Adrenal gland (tissue), 12 donors: ENCODE results near the gene USP53. TPM values are rescaled to one million over a fixed set of nuclear protein-coding genes. Genes with fewer than 3 reads are reported as not detected.

Source experiments
- DNase-seq, 7 donors: peaks; one replicate each; pipeline ENCODE4 v3.0.0-alpha.2; 2019 to 2020
- H3K27ac ChIP-seq, 5 donors: fragments of 200-600 bp; sonication (generic) in 4 of 5; 1 replicate in 3 of 5; 2 replicates in 2 of 5; pipeline versions ENCODE4 v1.5.1 to v1.8.0; 2016 to 2020; ENCODE audit warnings: mild to moderate bottlenecking in 1 of 5
- H3K27me3 ChIP-seq: fragments of 200-600 bp; 2 replicates; pipeline ENCODE4 v1.8.0; 2021
- H3K36me3 ChIP-seq, 2 donors: fragments of 200-600 bp; replicated peaks in 1 of 2; 1 replicate in 1 of 2; 2 replicates in 1 of 2; pipeline versions ENCODE4 v1.5.1 to v1.8.0; 2018 to 2022
- H3K4me1 ChIP-seq, 2 donors: fragments of 200-600 bp; replicated peaks in 1 of 2; 1 replicate in 1 of 2; 2 replicates in 1 of 2; pipeline versions ENCODE4 v1.5.1 to v1.8.0; 2018 to 2021
- H3K4me3 ChIP-seq, 4 donors: fragments of 200-600 bp; sonication (generic) in 3 of 4; one replicate each; pipeline ENCODE4 v1.5.1; 2016 to 2018
- H3K9me3 ChIP-seq, 3 donors: fragments of 200-600 bp; sonication (generic) in 1 of 3; replicated peaks in 1 of 3; 1 replicate in 2 of 3; 2 replicates in 1 of 3; pipeline versions ENCODE4 v1.5.1 to v1.8.0; 2016 to 2021
- POLR2A ChIP-seq, 2 donors: fragments of 450-650 bp; IDR thresholded peaks; one replicate each; pipeline ENCODE4 v1.6.1; 2017; ENCODE audit warnings: antibody characterized with exemption in 2 of 2, mild to moderate bottlenecking in 2 of 2, moderate library complexity in 1 of 2
- WGBS, 4 donors: extraction: QIAGEN DNeasy Blood & Tissue Kit in 2 of 4; methylation state at CpG; one replicate each; pipeline versions ENCODE4 v1.1.5 to v1.1.7; 2013 to 2017; 5-methylcytosine and 5-hydroxymethylcytosine counted together
- intact Hi-C, 2 donors: fragments of 100-400 bp; cut with DNase I; formaldehyde crosslinking; loops; one replicate each; pipeline versions ENCODE4 v1.14.1 to v1.15.0; 2022 to 2023
- polyA plus RNA-seq, 3 donors: library from polyadenylated mRNA; stranded (reverse); fragments of 200-250 nt in 2 of 3; fragments of 350-450 nt in 1 of 3; fragmentation: Illumina TruSeq in 1 of 3; extraction: RNeasy Lipid Tissue Mini Kit (QIAGEN cat#74804) in 1 of 3; gene quantifications; one replicate each; pipeline ENCODE4 v1.2.3, GENCODE V29; 2013 to 2014
- total RNA-seq, 9 donors: library from RNA; depleted of rRNA in 4 of 9; stranded (reverse); fragments of >200 nt in 4 of 9; fragments of 120-200 nt in 1 of 9; fragmentation: NEBNext Ultra II Directional in 1 of 9; extraction: Animal tissue kit (Norgen Biotek cat#: 25700) in 1 of 9; gene quantifications; one replicate each; pipeline versions ENCODE4 v1.1.0 to v1.2.4, GENCODE V29; 2013 to 2023
- TF ChIP-seq, protein P1 (sequence below), 6 experiments: fragments of 450-650 bp in 4 of 6; fragments of 200-600 bp in 2 of 6; sonication (generic) in 1 of 6; IDR thresholded peaks; 1 replicate in 5 of 6; 2 replicates in 1 of 6; pipeline versions ENCODE4 v1.5.1 to v1.8.0; 2016 to 2021; ENCODE audit warnings: antibody characterized with exemption in 6 of 6, mild to moderate bottlenecking in 2 of 6, moderate library complexity in 1 of 6
- donor health status: healthy with polysubstance abuse.
- donor health status: Bipolar disorder and iron deficiency.
- donor health status: DM: yes; HTN: yes; CAD: no.
- donor health status: DM: no; HTN: no; CAD: no.
- donor health status: DM: no; HTN: no; CAD: no.
- donor health status: DM: yes; HTN: yes; CAD: no.

USP53 gene
- total and polyA plus RNA-seq, 12 donors, result 7.0 to 78.9 (median 34.4) TPM

- intact Hi-C loops, result no loop called here
- TF ChIP-seq POLR2A (IDR thresholded peaks at IDR 0.05), result no peak
- TF ChIP-seq, protein P1, sequence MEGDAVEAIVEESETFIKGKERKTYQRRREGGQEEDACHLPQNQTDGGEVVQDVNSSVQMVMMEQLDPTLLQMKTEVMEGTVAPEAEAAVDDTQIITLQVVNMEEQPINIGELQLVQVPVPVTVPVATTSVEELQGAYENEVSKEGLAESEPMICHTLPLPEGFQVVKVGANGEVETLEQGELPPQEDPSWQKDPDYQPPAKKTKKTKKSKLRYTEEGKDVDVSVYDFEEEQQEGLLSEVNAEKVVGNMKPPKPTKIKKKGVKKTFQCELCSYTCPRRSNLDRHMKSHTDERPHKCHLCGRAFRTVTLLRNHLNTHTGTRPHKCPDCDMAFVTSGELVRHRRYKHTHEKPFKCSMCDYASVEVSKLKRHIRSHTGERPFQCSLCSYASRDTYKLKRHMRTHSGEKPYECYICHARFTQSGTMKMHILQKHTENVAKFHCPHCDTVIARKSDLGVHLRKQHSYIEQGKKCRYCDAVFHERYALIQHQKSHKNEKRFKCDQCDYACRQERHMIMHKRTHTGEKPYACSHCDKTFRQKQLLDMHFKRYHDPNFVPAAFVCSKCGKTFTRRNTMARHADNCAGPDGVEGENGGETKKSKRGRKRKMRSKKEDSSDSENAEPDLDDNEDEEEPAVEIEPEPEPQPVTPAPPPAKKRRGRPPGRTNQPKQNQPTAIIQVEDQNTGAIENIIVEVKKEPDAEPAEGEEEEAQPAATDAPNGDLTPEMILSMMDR (IDR thresholded peaks at IDR 0.05), result no peak
- Histone ChIP-seq H3K27ac (no peak overlapping the region), H3K36me3 (no peaks in the 10 kb centered on the region), H3K4me3 (no peak overlapping the region), H3K9me3 (no peaks in the 10 kb centered on the region), H3K27me3 (no peaks in the 10 kb centered on the region), H3K4me1 (no peaks in the 10 kb centered on the region)
- WGBS, 4 donors, result 59 to 67% (median 63%) methylated on average over 1 of the region's 1 CpG
- no peak for DNase-seq
Measured at GRCh38 chr4:119179011-119179410, 33.5 kb upstream of the USP53 start.

DNA sequence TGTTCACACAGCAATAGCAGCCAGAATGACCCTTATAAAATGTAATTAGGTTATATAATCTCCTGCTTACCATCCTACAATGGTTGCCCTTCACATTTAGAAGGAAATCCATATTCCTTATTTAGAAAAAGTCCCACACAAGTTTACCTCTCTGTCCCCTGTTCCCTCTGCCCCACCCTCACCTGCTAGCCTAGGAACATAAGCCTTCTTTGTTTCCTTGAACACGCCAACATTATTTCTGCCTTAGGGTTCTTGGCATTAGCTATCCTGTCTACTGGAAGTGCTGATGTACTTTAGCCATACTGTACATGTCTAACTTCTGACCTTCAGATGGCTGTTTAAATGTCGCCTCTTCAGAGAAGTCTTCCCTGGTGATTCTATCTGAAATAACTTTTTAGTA is 28.4 kb upstream of the USP53 start:
- WGBS, 4 donors, result 77 to 92% (median 82%) methylated on average over 2 of the region's 2 CpGs
- no peak overlapping the region for H3K27ac ChIP-seq
- H3K36me3 ChIP-seq, result no peaks in the 10 kb centered on the region
- TF ChIP-seq POLR2A (IDR thresholded peaks at IDR 0.05), result no peak
- TF ChIP-seq, protein P1 (IDR thresholded peaks at IDR 0.05), result no peak
- intact Hi-C loops, result no loop called here
- DNase-seq, result no peak
- H3K4me3 ChIP-seq, result no peak overlapping the region
- no peaks in the 10 kb centered on the region for H3K4me1 ChIP-seq
- H3K27me3 ChIP-seq, result no peaks in the 10 kb centered on the region
- no peaks in the 10 kb centered on the region for H3K9me3 ChIP-seq

- WGBS, 4 donors, result 4 to 12% (median 10%) methylated on average over 1 of the region's 1 CpG
- Histone ChIP-seq H3K9me3 (no peaks in the 10 kb centered on the region), H3K27ac (peak overlapping the region in 2 of 5 donors; percentile 32 to 47), H3K4me1 (no peaks in the 10 kb centered on the region), H3K4me3 (no peak overlapping the region), H3K36me3 (no peaks in the 10 kb centered on the region), H3K27me3 (no peaks in the 10 kb centered on the region)
- no peak for DNase-seq
- TF ChIP-seq, protein P1 (IDR thresholded peaks at IDR 0.05), result no peak
- TF ChIP-seq POLR2A (IDR thresholded peaks at IDR 0.05), result no peak
- intact Hi-C loops, result no loop called here
Measured at GRCh38 chr4:119189638-119190037, 22.9 kb upstream of the USP53 start.

GRCh38 chr4:119190354-119190753 is 22.2 kb upstream of the USP53 start:
- Histone ChIP-seq H3K27ac (no peak overlapping the region), H3K36me3 (no peaks in the 10 kb centered on the region), H3K4me1 (no peaks in the 10 kb centered on the region), H3K9me3 (no peaks in the 10 kb centered on the region), H3K27me3 (no peaks in the 10 kb centered on the region), H3K4me3 (no peak overlapping the region)
- no peak for DNase-seq
- 81 to 96% (median 91%) methylated on average over 2 of the region's 2 CpGs for WGBS, 4 donors
- intact Hi-C loops, result no loop called here
- TF ChIP-seq POLR2A (IDR thresholded peaks at IDR 0.05), result no peak
- TF ChIP-seq, protein P1 (IDR thresholded peaks at IDR 0.05), result no peak
